ENCODE data around the gene ABCD3. TPM values are rescaled to one million over a fixed set of nuclear protein-coding genes. Genes with fewer than 3 reads are reported as not detected.

Gene ABCD3
- total and polyA plus RNA-seq, 2 of the 4 experiments (the other 2 are of a cell fraction) = 13.6 to 32.6 TPM

DNA sequence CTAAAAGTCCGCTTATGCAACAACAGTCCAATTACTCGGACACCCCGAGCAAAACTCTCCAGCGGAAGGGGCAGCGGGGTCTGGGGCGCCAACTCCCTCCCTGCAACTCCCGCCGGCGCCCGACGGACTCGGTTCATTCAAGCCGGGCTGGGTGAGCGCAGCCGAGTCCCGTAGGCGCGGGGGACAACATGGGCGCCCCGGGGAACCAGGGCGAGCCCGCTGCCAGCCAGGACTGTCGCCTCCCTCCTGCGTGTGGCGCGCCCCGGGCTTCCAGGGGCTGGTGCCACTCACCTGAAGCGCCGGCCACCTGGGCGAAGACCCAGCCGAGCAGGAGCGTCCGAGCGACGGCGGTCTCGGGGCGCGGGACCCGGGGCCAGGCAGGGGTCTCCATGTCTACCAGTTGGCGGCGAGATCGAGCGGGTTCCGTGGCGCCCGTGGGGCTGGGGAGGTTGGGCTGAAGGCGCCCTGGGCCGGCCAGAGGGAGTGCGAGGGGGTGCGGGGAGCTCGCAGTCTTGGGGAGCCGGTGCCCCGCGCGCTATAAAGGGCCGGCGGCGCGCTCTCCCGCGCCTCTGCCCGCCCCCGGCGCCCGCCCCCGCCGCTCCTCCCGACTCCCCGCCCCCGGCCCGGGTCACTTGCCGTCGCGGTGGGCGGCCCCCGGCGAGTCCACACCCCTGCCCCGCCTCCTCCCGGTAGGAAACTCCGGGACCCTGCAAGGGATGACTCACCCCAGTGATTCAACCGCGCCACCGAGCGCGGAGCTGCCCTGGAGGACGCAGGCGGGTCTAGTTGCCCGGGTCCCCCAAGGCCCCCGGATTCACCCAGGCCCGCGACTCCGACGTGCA lies 123.3 kb downstream of the ABCD3 start, which contains the start of gene F3:
TSS of gene F3 (minus strand) at position 514 of the 842 bp plus-strand sequence. CDS start at position 391, 123 bp downstream.
- ChIA-PET CTCF (no interaction called here), POLR2A (ENCODE audit: unreplicated experiment) (interaction anchor here (0.5 to 3.7 kb wide), 58 partner anchors 8 to 405 kb away, joined by 3 to 28 read pairs (median 6); no protein-coding TSS in a partner anchor)
- Histone ChIP-seq H2BK120ac (ENCODE audit: low read depth, low read length) (peak within 1 kb of the TSS; percentile 91), H2BK15ac (ENCODE audit: low read depth, low read length) (peak within 1 kb of the TSS; percentile 18; the same call in 2 of the 3 replicates), H3K4me3 (ENCODE audit: insufficient read depth, low read depth, low read length) (peak within 1 kb of the TSS; percentile 92), H3K4me2 (ENCODE audit: low read depth, low read length) (peak within 1 kb of the TSS; percentile 95), H2AK9ac (replicated peaks; ENCODE audit: low read depth, low read length, poor library complexity) (peak within 1 kb of the TSS; percentile 92), H4K5ac (ENCODE audit: low read depth, low read length) (peak within 1 kb of the TSS; percentile 61), H4K20me1 (ENCODE audit: insufficient read depth, low read length) (peaks cover 50% of the 10 kb centered on the region), H3K4me1 (ENCODE audit: control insufficient read depth, insufficient read depth, low read length) (peaks cover 7% of the 10 kb centered on the region), H3K56ac (ENCODE audit: extremely low read depth, insufficient read depth, low read length) (peak within 1 kb of the TSS; percentile 87), H3K14ac (replicated peaks; ENCODE audit: low read depth, low read length) (peak within 1 kb of the TSS; percentile 98), H3K4ac (ENCODE audit: low read depth, low read length) (peak within 1 kb of the TSS; percentile 97), H2BK5ac (ENCODE audit: low read depth, low read length, poor library complexity, severe bottlenecking) (peak within 1 kb of the TSS; percentile 94), H3K9me3 (ENCODE audit: control insufficient read depth, insufficient read depth, low read length) (no peaks in the 10 kb centered on the region), H4K8ac (ENCODE audit: low read depth in 2 of 2, low read length in 2 of 2) (peak within 1 kb of the TSS; percentile 56 to 91), H3K23ac (ENCODE audit: low read depth, low read length) (peak within 1 kb of the TSS; percentile 98), H2AK5ac (ENCODE audit: low read depth, low read length) (peak within 1 kb of the TSS; percentile 88), H3K9ac (ENCODE audit: low read depth, low read length) (peak within 1 kb of the TSS; percentile 97), H3K27ac (ENCODE audit: insufficient read depth, low read length) (peak within 1 kb of the TSS; percentile 95), H2AFZ (replicated peaks; ENCODE audit: low read length, poor library complexity) (peak within 1 kb of the TSS; percentile 89), H3K9me1 (ENCODE audit: insufficient read depth, low read length) (peaks cover 6% of the 10 kb centered on the region), H3K79me1 (ENCODE audit: low read depth in 1 of 2, low read length in 2 of 2) (peaks cover 8 to 52% of the 10 kb centered on the region in 2 experiments; a peak in 3 of 4 replicates), H3K36me3 (ENCODE audit: control insufficient read depth, insufficient read depth, low read length) (peaks cover 27% of the 10 kb centered on the region), H3K27me3 (ENCODE audit: control insufficient read depth, insufficient read depth, low read length) (no peaks in the 10 kb centered on the region), H4K91ac (ENCODE audit: insufficient read depth, low read depth, low read length) (peak within 1 kb of the TSS; percentile 95), H2BK20ac (ENCODE audit: low read depth, low read length) (peak within 1 kb of the TSS; percentile 38), H3K18ac (ENCODE audit: low read depth, low read length) (peak within 1 kb of the TSS; percentile 84)
- intact Hi-C loops (cut with micrococcal nuclease) = loop anchor here (5.0 kb wide), 1 partner anchor 136 kb away; no protein-coding TSS in a partner anchor
- WGBS, 2 experiments (ENCODE audit: extremely low coverage in 2 of 2, insufficient read length in 1 of 2) = 4% methylated on average over 14 of the region's 94 CpGs; no CpG with 5 or more reads in 1 of the 2 experiments
- in situ Hi-C loops (cut with MboI; ENCODE audit: low sequenced_read_pairs) = loop anchor here (5.0 kb wide), 1 partner anchor 66 kb away; no protein-coding TSS in a partner anchor
- peak; percentile 91 for DNase-seq
- peak; percentile 77 for ATAC-seq (ENCODE audit: low read depth)
- BruUV-seq (replicated peaks) = no TSS peak
- dilution Hi-C loops (cut with HindIII; ENCODE audit: low sequenced_read_pairs, unreplicated experiment) = loop anchor here (25.0 kb wide), 1 partner anchor 246 kb away; no protein-coding TSS in a partner anchor
- peak; percentile 33; the same call in 1 of the 2 replicates for TF ChIP-seq CEBPB (IDR thresholded peaks at IDR 0.05; ENCODE audit: low read depth, low read length)
- TF ChIP-seq RCOR1 (IDR thresholded peaks at IDR 0.05; ENCODE audit: insufficient replicate concordance, low read length) = no peak
- TF ChIP-seq, protein P1, sequence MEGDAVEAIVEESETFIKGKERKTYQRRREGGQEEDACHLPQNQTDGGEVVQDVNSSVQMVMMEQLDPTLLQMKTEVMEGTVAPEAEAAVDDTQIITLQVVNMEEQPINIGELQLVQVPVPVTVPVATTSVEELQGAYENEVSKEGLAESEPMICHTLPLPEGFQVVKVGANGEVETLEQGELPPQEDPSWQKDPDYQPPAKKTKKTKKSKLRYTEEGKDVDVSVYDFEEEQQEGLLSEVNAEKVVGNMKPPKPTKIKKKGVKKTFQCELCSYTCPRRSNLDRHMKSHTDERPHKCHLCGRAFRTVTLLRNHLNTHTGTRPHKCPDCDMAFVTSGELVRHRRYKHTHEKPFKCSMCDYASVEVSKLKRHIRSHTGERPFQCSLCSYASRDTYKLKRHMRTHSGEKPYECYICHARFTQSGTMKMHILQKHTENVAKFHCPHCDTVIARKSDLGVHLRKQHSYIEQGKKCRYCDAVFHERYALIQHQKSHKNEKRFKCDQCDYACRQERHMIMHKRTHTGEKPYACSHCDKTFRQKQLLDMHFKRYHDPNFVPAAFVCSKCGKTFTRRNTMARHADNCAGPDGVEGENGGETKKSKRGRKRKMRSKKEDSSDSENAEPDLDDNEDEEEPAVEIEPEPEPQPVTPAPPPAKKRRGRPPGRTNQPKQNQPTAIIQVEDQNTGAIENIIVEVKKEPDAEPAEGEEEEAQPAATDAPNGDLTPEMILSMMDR (conservative IDR thresholded peaks at IDR 0.05; ENCODE audit: low read depth, low read length) = peak; percentile 28; the same call in 1 of the 2 replicates
- no peak for TF ChIP-seq RFX5 (IDR thresholded peaks at IDR 0.05; ENCODE audit: low read depth, low read length)
- peak; percentile 95 for TF ChIP-seq POLR2A (IDR thresholded peaks at IDR 0.05; ENCODE audit: low read depth, low read length)
- peak; percentile 4; the same call in 1 of the 2 replicates for TF ChIP-seq MXI1 (IDR thresholded peaks at IDR 0.05; ENCODE audit: borderline replicate concordance, low read depth, low read length)
- TF ChIP-seq, protein P2, sequence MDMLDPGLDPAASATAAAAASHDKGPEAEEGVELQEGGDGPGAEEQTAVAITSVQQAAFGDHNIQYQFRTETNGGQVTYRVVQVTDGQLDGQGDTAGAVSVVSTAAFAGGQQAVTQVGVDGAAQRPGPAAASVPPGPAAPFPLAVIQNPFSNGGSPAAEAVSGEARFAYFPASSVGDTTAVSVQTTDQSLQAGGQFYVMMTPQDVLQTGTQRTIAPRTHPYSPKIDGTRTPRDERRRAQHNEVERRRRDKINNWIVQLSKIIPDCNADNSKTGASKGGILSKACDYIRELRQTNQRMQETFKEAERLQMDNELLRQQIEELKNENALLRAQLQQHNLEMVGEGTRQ (IDR thresholded peaks at IDR 0.05; ENCODE audit: low read depth, low read length) = no peak
- TF ChIP-seq ELK1 (IDR thresholded peaks at IDR 0.05; ENCODE audit: borderline replicate concordance, low read depth, low read length) = no peak
- TF ChIP-seq NFE2L2 (IDR thresholded peaks at IDR 0.05; ENCODE audit: low read depth, low read length) = no peak
- peak; percentile 72; the same call in 1 of the 2 replicates for TF ChIP-seq MAZ (IDR thresholded peaks at IDR 0.05; ENCODE audit: borderline replicate concordance, low read depth, low read length)
- TF ChIP-seq CHD1 (IDR thresholded peaks at IDR 0.05; ENCODE audit: low read depth, low read length) = peak; percentile 61
- peak; percentile 46; the same call in 1 of the 2 replicates for TF ChIP-seq BHLHE40 (IDR thresholded peaks at IDR 0.05; ENCODE audit: low read depth, low read length)
